ENCODE results near the gene RRAD.
"Not testable (repeated sequence)": the region's sequence is repeated elsewhere in the genome, so short reads cannot be mapped to it uniquely, and the experiment has no call there.

Gene RRAD

GRCh38 chr16:66950971-66951790, 25.8 kb upstream of the RRAD start:
- no peak for DNase-seq (ENCODE audit: low spot score)

- no peak for DNase-seq (ENCODE audit: low spot score)
These were observed 25.1 kb upstream of the RRAD start for GRCh38 chr16:66950437-66950836.

DNA sequence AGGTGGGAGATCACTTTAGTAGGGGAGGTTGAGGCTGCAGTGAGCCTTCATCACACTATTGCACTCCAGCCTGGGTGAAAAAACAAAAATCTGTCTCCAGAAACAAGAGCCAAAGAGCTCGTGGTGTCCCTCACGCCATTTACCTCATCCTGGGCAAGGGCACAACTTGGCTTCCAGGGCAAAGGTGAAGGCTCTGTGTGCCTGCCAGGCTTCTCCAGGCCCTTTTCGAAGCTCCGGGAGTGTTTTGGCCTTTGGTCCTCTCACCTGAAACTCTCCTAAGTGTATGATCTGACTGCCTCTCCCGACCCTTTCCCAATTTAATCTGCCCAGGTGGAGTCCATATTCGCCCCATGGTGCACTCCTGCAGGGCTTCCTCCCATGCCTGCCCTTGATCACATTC, 24.1 kb upstream of the RRAD start:
- DNase-seq (ENCODE audit: low spot score), result no peak

DNA sequence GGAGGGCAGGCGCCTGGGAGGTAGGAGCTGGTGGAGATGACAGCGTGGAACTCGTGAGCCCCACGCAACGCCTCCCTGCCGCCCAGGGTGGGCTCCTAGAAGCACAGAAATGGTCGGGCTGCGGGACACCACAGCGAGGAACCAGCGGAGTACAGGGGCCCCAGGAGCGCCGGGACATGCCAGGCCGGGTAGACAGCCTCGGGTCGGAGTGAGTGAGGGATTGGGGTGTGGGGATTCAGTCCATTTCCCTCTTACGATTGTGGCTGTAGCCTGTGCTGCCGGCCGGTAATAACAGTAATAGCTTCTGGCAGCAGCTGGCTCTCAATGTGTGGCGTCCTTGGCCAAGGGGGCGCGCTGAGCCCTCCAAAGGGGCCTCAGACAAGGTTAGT, 23.5 kb upstream of the RRAD start:
- no peak for DNase-seq (ENCODE audit: low spot score)

DNA sequence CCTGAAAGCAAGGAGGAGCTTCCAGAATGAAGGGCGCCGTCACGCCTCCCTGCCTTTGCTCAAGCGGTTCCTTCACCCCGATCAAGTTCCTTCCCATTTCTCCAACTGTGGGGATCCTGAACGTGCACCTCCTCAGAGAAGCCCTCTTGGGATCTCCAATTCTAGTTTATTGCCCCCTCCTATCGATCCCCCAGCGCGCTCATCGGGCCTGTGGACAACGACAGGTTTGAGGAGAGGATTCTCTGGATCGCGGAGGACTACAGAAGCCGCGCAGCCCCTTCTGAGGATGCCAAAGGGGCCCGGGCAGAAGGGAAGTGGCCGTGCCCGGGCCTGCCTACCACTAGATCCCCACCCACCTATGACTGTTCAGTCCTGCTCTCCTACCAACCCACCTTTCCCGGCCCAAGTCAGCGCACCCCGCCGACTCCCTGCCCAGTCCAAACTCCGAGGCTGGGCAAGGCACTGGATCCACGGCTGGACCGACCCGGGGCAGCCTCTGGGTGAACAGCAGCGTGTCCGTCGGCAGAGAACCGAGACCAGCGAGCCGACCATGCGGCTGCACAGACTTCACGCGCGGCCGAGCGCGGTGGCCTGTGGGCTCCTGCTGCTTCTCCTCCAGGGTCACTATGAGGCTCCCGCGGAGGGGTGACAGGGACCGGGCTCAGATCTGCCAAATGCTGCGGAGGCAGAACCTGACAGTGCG, 22.9 kb upstream of the RRAD start:
- DNase-seq (ENCODE audit: low spot score), result peak; percentile 28

DNA sequence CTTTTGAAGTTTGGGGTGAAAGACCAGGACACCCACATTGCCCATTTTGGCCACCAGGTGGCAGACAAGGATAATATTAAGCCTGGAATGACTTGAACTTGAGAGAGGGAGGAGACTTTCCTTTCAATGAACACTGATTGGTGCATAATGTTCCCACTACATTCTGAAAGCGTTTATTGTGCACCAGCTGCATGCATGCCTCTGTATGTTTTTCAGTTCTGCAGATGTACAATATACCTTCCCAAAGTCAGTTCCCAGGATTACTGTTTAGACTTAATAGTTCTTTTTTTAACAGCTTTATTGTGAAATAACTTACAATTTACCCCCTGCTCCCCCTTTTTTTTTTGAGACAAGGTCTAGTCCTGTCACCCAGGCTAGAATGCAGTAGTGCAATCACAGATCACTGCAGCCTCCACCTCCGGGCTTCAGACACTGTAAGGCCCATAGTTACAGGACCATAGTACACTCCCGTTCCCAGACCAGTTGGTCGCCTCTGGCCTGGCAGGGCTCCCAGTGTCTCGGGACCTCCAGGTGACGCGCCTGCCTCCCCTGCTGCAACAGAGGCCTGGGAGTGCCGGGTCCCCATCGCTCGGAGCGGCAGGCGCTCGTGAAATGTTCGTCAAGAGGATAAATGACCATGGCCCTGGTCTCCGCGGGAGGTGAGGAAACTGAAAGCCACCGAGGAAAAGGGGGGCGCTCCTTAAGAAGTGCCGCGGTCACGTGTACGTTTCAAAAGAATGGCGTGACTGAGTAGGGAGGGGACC, 22.1 kb upstream of the RRAD start:
- peak; percentile 93 for DNase-seq (ENCODE audit: low spot score)

GRCh38 chr16:66946974-66947301, 21.6 kb upstream of the RRAD start:
- DNase-seq (ENCODE audit: low spot score), result no peak

DNA sequence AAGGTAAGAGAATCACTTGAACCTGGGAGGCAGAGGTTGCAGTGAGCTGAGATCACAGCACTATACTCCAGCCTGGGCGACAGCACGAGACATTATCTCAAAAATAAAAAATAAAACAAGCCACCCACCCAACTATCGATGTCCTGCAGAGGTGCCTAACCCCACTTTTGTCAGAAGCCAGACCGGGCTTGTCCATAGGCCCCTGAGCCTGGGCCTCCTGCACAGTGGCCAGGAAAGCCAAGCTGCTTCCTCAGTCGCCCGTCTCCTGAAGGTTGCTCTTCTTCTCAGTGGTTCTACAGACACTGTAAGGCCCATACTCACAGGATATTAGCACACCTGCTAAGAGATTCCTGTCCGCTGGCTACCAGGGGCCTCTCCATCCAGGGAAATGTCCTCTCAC, 21.2 kb upstream of the RRAD start:
- no peak for DNase-seq (ENCODE audit: low spot score)

- no peak for DNase-seq (ENCODE audit: low spot score)
These were observed 20.6 kb upstream of the RRAD start for GRCh38 chr16:66945939-66946338.

DNA sequence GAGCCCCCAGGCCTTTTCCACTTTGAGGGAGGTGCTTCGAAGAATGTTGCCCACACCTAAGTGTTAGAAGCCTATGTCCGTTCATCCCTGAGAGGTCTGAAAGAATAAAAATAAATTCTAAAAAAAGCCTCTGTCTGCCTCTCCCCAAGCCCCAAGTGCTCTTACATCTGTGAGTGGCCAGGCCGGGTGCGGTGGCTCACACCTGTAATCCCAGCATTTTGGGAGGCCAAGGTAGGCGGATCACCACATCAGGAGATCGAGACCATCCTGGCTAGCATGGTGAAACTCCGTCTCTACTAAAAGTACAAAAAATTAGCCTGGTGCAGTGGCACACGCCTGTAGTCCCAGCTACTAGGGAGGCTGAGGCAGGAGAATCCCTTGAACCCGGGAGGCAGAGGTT, 19.6 kb upstream of the RRAD start:
- not testable (repeated sequence) for DNase-seq (ENCODE audit: low spot score)

DNA sequence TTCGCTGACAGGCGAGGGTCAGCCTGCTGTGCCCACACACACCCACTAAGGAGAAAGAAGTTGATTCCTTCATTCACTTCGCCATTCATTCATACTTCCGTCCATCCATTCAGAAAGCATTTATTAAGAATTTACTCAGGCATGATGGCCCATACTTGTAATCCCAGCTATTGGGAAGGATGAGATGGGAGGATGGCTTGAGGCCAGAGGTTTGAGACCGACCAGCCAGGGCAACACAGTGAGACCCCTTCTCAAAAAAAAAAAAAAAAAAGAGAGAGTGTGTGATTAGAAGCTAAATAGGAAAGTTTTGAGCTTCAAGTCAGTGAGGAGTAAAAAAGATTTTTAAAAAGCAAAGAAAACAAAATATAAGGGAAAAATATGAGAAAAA, 18.7 kb upstream of the RRAD start:
- DNase-seq (ENCODE audit: low spot score), result no peak

GRCh38 chr16:66943426-66944053, 18.2 kb upstream of the RRAD start:
- DNase-seq (ENCODE audit: low spot score), result no peak

DNA sequence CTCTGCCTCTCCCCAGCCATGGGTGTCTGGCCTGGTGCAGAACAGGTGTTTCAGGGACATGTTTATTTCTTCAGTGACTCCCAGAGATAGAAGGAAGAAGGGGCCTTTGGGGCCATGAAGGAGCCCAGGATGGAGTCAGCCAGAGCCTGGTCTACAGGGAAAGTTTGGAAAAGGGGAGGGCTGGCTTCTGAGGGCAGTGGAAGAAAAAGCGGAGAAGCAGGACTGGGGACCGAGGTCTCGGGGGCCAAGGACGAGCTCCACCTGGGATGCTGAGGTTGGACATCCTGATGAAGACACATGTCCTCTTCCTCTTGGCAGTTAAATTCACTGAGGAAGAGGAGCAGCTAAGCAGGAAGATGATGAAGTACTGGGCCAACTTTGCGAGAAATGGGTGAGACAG, 17.6 kb upstream of the RRAD start:
- no peak for DNase-seq (ENCODE audit: low spot score)

- DNase-seq (ENCODE audit: low spot score), result no peak
These were observed 14.9 kb upstream of the RRAD start for GRCh38 chr16:66940236-66940635.

- DNase-seq (ENCODE audit: low spot score), result no peak
These were observed 14.0 kb upstream of the RRAD start for GRCh38 chr16:66939366-66939765.

GRCh38 chr16:66937725-66938337, 12.5 kb upstream of the RRAD start:
- no peak for DNase-seq (ENCODE audit: low spot score)

- no peak for DNase-seq (ENCODE audit: low spot score)
These were observed 11.7 kb upstream of the RRAD start for GRCh38 chr16:66936889-66937554.

GRCh38 chr16:66936462-66936861, 11.1 kb upstream of the RRAD start:
- DNase-seq (ENCODE audit: low spot score), result no peak

GRCh38 chr16:66935314-66936011, 10.1 kb upstream of the RRAD start, which contains the start of gene CES2:
TSS of gene CES2 (plus strand) at chr16:66935516. CDS start at chr16:66935636, 120 bp downstream.
- DNase-seq (ENCODE audit: low spot score), result peak; percentile 79

- not testable (repeated sequence) for DNase-seq (ENCODE audit: low spot score)
These were observed 9.5 kb upstream of the RRAD start for GRCh38 chr16:66934839-66935313.

All from AG08395 (cell line).